Endothelial cell of umbilical vein (primary cell): ENCODE results near the gene IPO4. TPM values are rescaled to one million over a fixed set of nuclear protein-coding genes. Genes with fewer than 3 reads are reported as not detected.

Experiments
- BruUV-seq: library from RNA; stranded (reverse); fragments of 400-500 nt; replicated peaks from 2 replicates; lab custom pipeline; 2021; lab: Mats Ljungman, UMichigan
- CTCF ChIA-PET: fragments of 300-600, 350-600 bp; sonication (Branson Sonifier 250); formaldehyde crosslinking; loops from one replicate; lab custom pipeline; 2021; ENCODE audit warnings: antibody characterized with exemption, inconsistent platforms; lab: Charles Lee
- POLR2A ChIA-PET: fragments of 300-600, 350-600 bp; sonication (Branson Sonifier 250); formaldehyde crosslinking; loops from one replicate; lab custom pipeline; 2021; ENCODE audit warnings: antibody characterized with exemption, inconsistent platforms; lab: Charles Lee
- DNase-seq: peaks from one replicate; pipeline ENCODE4 v3.0.0-alpha.2; 2011; ENCODE audit warnings: low read depth, low spot score
- FAIRE-seq: peaks from 2 replicates; lab custom pipeline; 2011; peaks lifted over from hg19 to GRCh38; lab: Jason Lieb, UNC
- H2AFZ ChIP-seq: 2 replicates; pipeline ENCODE4 v1.6.0; 2012; ENCODE audit warnings: low read depth, low read length, control low read depth, inconsistent platforms
- H3K27ac ChIP-seq: 2 replicates; pipeline ENCODE4 v1.5.1; 2011; ENCODE audit warnings: low read depth, mild to moderate bottlenecking, control low read depth, low read length, moderate library complexity; ENCODE audit not compliant: insufficient read depth
- H3K27me3 ChIP-seq, 2 experiments: 2 replicates each; pipeline versions ENCODE4 v1.6.0 to v1.6.1; 2011; ENCODE audit warnings: low read length in 2 of 2, mixed read lengths in 1 of 2; ENCODE audit not compliant: control insufficient read depth in 2 of 2, insufficient read depth in 2 of 2
- H3K36me3 ChIP-seq, 2 experiments: 2 replicates in 1 of 2; 3 replicates in 1 of 2; pipeline ENCODE4 v1.5.1; 2011; ENCODE audit warnings: low read length in 2 of 2, mild to moderate bottlenecking in 1 of 2, moderate library complexity in 1 of 2; ENCODE audit not compliant: control insufficient read depth in 2 of 2, insufficient read depth in 2 of 2; ENCODE audit errors: extremely low read depth in 1 of 2
- H3K4me1 ChIP-seq: 3 replicates; pipeline ENCODE4 v1.5.1; 2011; ENCODE audit warnings: mild to moderate bottlenecking, low read length; ENCODE audit not compliant: control insufficient read depth, insufficient read depth; ENCODE audit errors: extremely low read depth
- H3K4me2 ChIP-seq: 2 replicates; pipeline ENCODE4 v1.6.1; 2011; ENCODE audit warnings: low read length, control low read depth, mixed read lengths; ENCODE audit not compliant: insufficient read depth
- H3K4me3 ChIP-seq, 3 experiments: fragments of 200-600 bp in 1 of 3; sonication (generic), shearing (Covaris generic) in 1 of 3; replicated peaks in 1 of 3; 2 replicates each; pipeline ENCODE4 v1.5.1; 2011 to 2016; ENCODE audit warnings: control low read depth in 3 of 3, low read length in 3 of 3, mild to moderate bottlenecking in 2 of 3, inconsistent platforms in 1 of 3, low read depth in 1 of 3, moderate library complexity in 1 of 3; ENCODE audit not compliant: insufficient read depth in 1 of 3
- H3K79me2 ChIP-seq: 2 replicates; pipeline ENCODE4 v1.6.0; 2012; ENCODE audit warnings: low read length, inconsistent platforms; ENCODE audit not compliant: control insufficient read depth, insufficient read depth
- H3K9ac ChIP-seq: replicated peaks from 2 replicates; pipeline ENCODE3; 2011; ENCODE audit warnings: low read length, control low read depth; ENCODE audit not compliant: insufficient read depth; ENCODE audit errors: extremely low read depth
- H3K9me1 ChIP-seq: replicated peaks from 3 replicates; pipeline ENCODE4 v1.6.0; 2011; ENCODE audit warnings: mild to moderate bottlenecking, low read length; ENCODE audit not compliant: control insufficient read depth, insufficient read depth; ENCODE audit errors: extremely low read depth
- H3K9me3 ChIP-seq: replicated peaks from 2 replicates; pipeline ENCODE4 v1.5.1; 2012; ENCODE audit warnings: low read length, inconsistent platforms; ENCODE audit not compliant: control insufficient read depth, insufficient read depth
- H4K20me1 ChIP-seq: replicated peaks from 2 replicates; pipeline ENCODE3; 2011; ENCODE audit warnings: mild to moderate bottlenecking, low read length; ENCODE audit not compliant: control insufficient read depth, insufficient read depth; ENCODE audit errors: extremely low read depth
- FOS ChIP-seq: IDR thresholded peaks from 2 replicates; pipeline ENCODE4 v1.6.1; 2011; ENCODE audit warnings: mild to moderate bottlenecking, low read length, moderate library complexity, borderline replicate concordance; ENCODE audit not compliant: insufficient read depth
- GATA2 ChIP-seq: IDR thresholded peaks from 2 replicates; pipeline ENCODE4 v1.7.0; 2011; ENCODE audit warnings: low read depth, mild to moderate bottlenecking, moderate library complexity, mixed read lengths, low read length; ENCODE audit not compliant: insufficient read length, insufficient read depth
- POLR2AphosphoS5 ChIP-seq: IDR thresholded peaks from 2 replicates; pipeline ENCODE4 v1.6.1; 2012; ENCODE audit warnings: low read depth, mild to moderate bottlenecking, control low read depth, low read length, moderate library complexity; ENCODE audit not compliant: insufficient read depth
- dilution Hi-C: fragments of 300-500 bp; cut with MboI; formaldehyde crosslinking; loops from one replicate; pipeline ENCODE4 v1.15.0; 2019; ENCODE audit warnings: low sequenced_read_pairs; ENCODE audit not compliant: extremely low pct_ligation_motif_present
- intact Hi-C: fragments of 100-400 bp; cut with micrococcal nuclease; formaldehyde crosslinking; loops from one replicate; pipeline ENCODE4 v1.10.0; 2022
- microRNA-seq: library from miRNA; unstranded; fragments of <30 nt; microRNA quantifications from one replicate; pipeline ENCODE4 v1.2.0, GENCODE V29; 2021; ENCODE audit warnings: borderline number of aligned reads, borderline replicate concordance
- polyA plus RNA-seq, 4 experiments: library from polyadenylated mRNA; depleted of rRNA in 3 of 4; stranded (reverse) in 3 of 4; unstranded in 1 of 4; fragments of >200 nt; gene quantifications; 2 replicates each; pipeline versions ENCODE4 v1.2.1 to v1.2.3, GENCODE V29; 2011 to 2012; ENCODE audit warnings: missing spikeins in 1 of 4
- small RNA-seq: library from RNA; depleted of rRNA; stranded (forward); fragments of <200 nt; gene quantifications from one replicate; pipeline ENCODE3, GENCODE V24; 2012; ENCODE audit warnings: low replicate concordance, low read depth; ENCODE audit not compliant: insufficient read depth, insufficient read length
- total RNA-seq: library from RNA; stranded (reverse); gene quantifications from 2 replicates; pipeline ENCODE4 v1.2.3, GENCODE V29; 2021
- TF ChIP-seq, protein P1 (sequence below), 2 donors: IDR thresholded peaks; 1 replicate in 1 of 2; 2 replicates in 1 of 2; pipeline ENCODE4 v1.5.1; 2011; ENCODE audit warnings: low read length in 2 of 2, mild to moderate bottlenecking in 2 of 2, moderate library complexity in 2 of 2, control low read depth in 1 of 2, inconsistent platforms in 1 of 2, low read depth in 1 of 2; ENCODE audit not compliant: insufficient read depth in 1 of 2; ENCODE audit errors: extremely low read depth in 1 of 2

IPO4 gene
- total and polyA plus RNA-seq, 2 donors (not counting 3 experiments of a cell fraction or from before 2014, with no cell fraction given): 24.6 to 66.5 TPM

- DNase-seq: no peak
- no TSS peak for BruUV-seq
- intact Hi-C loops (no loop called here), dilution Hi-C loops (no loop called here)
- Histone ChIP-seq H3K79me2 (no peaks in the 10 kb centered on the region), H3K4me3 (no peak within 1 kb of the TSS), H3K27me3 (no peaks in the 10 kb centered on the region), H3K9me1 (no peaks in the 10 kb centered on the region), H4K20me1 (no peaks in the 10 kb centered on the region), H3K9me3 (no peaks in the 10 kb centered on the region), H3K4me1 (peaks cover under 1% of the 10 kb centered on the region), H3K4me2 (no peak within 1 kb of the TSS), H2AFZ (no peak within 1 kb of the TSS), H3K36me3 (no peaks in the 10 kb centered on the region), H3K27ac (no peak within 1 kb of the TSS), H3K9ac (no peak within 1 kb of the TSS)
- CTCF ChIA-PET: no interaction called here
- no peak for FAIRE-seq
- no peak for TF ChIP-seq GATA2
- TF ChIP-seq, protein P1, sequence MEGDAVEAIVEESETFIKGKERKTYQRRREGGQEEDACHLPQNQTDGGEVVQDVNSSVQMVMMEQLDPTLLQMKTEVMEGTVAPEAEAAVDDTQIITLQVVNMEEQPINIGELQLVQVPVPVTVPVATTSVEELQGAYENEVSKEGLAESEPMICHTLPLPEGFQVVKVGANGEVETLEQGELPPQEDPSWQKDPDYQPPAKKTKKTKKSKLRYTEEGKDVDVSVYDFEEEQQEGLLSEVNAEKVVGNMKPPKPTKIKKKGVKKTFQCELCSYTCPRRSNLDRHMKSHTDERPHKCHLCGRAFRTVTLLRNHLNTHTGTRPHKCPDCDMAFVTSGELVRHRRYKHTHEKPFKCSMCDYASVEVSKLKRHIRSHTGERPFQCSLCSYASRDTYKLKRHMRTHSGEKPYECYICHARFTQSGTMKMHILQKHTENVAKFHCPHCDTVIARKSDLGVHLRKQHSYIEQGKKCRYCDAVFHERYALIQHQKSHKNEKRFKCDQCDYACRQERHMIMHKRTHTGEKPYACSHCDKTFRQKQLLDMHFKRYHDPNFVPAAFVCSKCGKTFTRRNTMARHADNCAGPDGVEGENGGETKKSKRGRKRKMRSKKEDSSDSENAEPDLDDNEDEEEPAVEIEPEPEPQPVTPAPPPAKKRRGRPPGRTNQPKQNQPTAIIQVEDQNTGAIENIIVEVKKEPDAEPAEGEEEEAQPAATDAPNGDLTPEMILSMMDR (IDR thresholded peaks at IDR 0.05; ENCODE audit: extremely low read depth in 1 of 2, insufficient read depth in 1 of 2, low read depth in 1 of 2, low read length in 2 of 2): no peak
- TF ChIP-seq POLR2AphosphoS5: no peak
- no peak for TF ChIP-seq FOS
- POLR2A ChIA-PET: interaction anchor here (0.6 to 1.1 kb wide), 2 partner anchors 10 to 15 kb away, joined by 4 to 5 read pairs; no protein-coding TSS in a partner anchor
These were observed 58.3 kb downstream of the IPO4 start, which contains the start of gene FITM1 for GRCh38 chr14:24130380-24130716. TSS of gene FITM1 (plus strand) at chr14:24130659. CDS start at chr14:24131564, 905 bp downstream.

Small RNA genes within 50 kb of the gene (microRNA-seq; reads per million reads assigned to microRNA genes)
- not detected for gene MIR7703

Small RNA genes within 50 kb of the gene (small RNA-seq; reads per million reads assigned to genes)
- not detected for gene AL136295.4
- gene CHMP4A: 0.88 reads per million
- gene IPO4: not detected
- not detected for gene IRF9
- not detected for gene MDP1
- not detected for gene RNA5SP383

Other genes with a start within 250 kb of the IPO4 start
Only the 30 nearest of the 34 such genes appear.
- gene DHRS4L2, start 199.9 kb downstream of the IPO4 start, total RNA-seq: 18.5 and 20.7 TPM in 2 replicates
- 18.2 and 21.9 TPM in 2 replicates for gene DHRS4L2, start 199.9 kb downstream of the IPO4 start, polyA plus RNA-seq
- gene CARMIL3, start 136.8 kb downstream of the IPO4 start, total RNA-seq: not detected in 2 replicates
- gene CARMIL3, start 136.8 kb downstream of the IPO4 start, polyA plus RNA-seq: 0.03 and 0.08 TPM in 2 replicates
- gene CPNE6, start 117.3 kb downstream of the IPO4 start, total RNA-seq: not detected in 2 replicates
- gene CPNE6, start 117.3 kb downstream of the IPO4 start, polyA plus RNA-seq: not detected in 2 replicates
- gene PCK2, start 94.5 kb downstream of the IPO4 start, total RNA-seq: 24.5 and 25.1 TPM in 2 replicates
- gene PCK2, start 94.5 kb downstream of the IPO4 start, polyA plus RNA-seq: 23.5 and 26.4 TPM in 2 replicates
- 32.1 and 38.5 TPM in 2 replicates for gene DCAF11, start 74.0 kb downstream of the IPO4 start, total RNA-seq
- gene DCAF11, start 74.0 kb downstream of the IPO4 start, polyA plus RNA-seq: 33.8 and 37.3 TPM in 2 replicates
- 0.62 and 0.71 TPM in 2 replicates for gene NRL, start 73.9 kb downstream of the IPO4 start, total RNA-seq
- gene NRL, start 73.9 kb downstream of the IPO4 start, polyA plus RNA-seq: 1.1 and 1.9 TPM in 2 replicates
- gene FITM1, start 58.2 kb downstream of the IPO4 start, total RNA-seq: not detected in 2 replicates
- 0.54 and 0.81 TPM in 2 replicates for gene FITM1, start 58.2 kb downstream of the IPO4 start, polyA plus RNA-seq
- gene PSME1, start 52.6 kb downstream of the IPO4 start, total RNA-seq: 120 and 135 TPM in 2 replicates
- gene PSME1, start 52.6 kb downstream of the IPO4 start, polyA plus RNA-seq: 68.1 and 98.1 TPM in 2 replicates
- 19.0 and 21.8 TPM in 2 replicates for gene EMC9, start 47.2 kb downstream of the IPO4 start, total RNA-seq
- 31.8 and 38.0 TPM in 2 replicates for gene EMC9, start 47.2 kb downstream of the IPO4 start, polyA plus RNA-seq
- 107 and 126 TPM in 2 replicates for gene PSME2, start 42.2 kb downstream of the IPO4 start, total RNA-seq
- 66.5 and 69.8 TPM in 2 replicates for gene PSME2, start 42.2 kb downstream of the IPO4 start, polyA plus RNA-seq
- gene RNF31, start 41.3 kb downstream of the IPO4 start, total RNA-seq: 66.5 and 69.7 TPM in 2 replicates
- gene RNF31, start 41.3 kb downstream of the IPO4 start, polyA plus RNA-seq: 32.3 TPM in 2 replicates
- gene IRF9, start 27.6 kb downstream of the IPO4 start, total RNA-seq: 33.2 and 46.1 TPM in 2 replicates
- gene IRF9, start 27.6 kb downstream of the IPO4 start, polyA plus RNA-seq: 44.6 and 55.3 TPM in 2 replicates
- gene REC8, start 16.7 kb downstream of the IPO4 start, total RNA-seq: 29.6 and 33.6 TPM in 2 replicates
- gene REC8, start 16.7 kb downstream of the IPO4 start, polyA plus RNA-seq: 8.7 and 12.5 TPM in 2 replicates
- 58.5 and 60.7 TPM in 2 replicates for gene TM9SF1, start 6.6 kb upstream of the IPO4 start, total RNA-seq
- 64.4 and 71.5 TPM in 2 replicates for gene TM9SF1, start 6.6 kb upstream of the IPO4 start, polyA plus RNA-seq
- gene TSSK4, start 16.9 kb upstream of the IPO4 start, total RNA-seq: 0.42 and 0.74 TPM in 2 replicates
- gene TSSK4, start 16.9 kb upstream of the IPO4 start, polyA plus RNA-seq: 0.10 TPM in 1 of 2 replicates, not detected in the other
- 39.7 and 40.9 TPM in 2 replicates for gene CHMP4A, start 24.7 kb upstream of the IPO4 start, total RNA-seq
- 32.6 and 46.4 TPM in 2 replicates for gene CHMP4A, start 24.7 kb upstream of the IPO4 start, polyA plus RNA-seq
- gene MDP1, start 27.2 kb upstream of the IPO4 start, total RNA-seq: 8.1 and 9.9 TPM in 2 replicates
- gene MDP1, start 27.2 kb upstream of the IPO4 start, polyA plus RNA-seq: 21.4 and 22.7 TPM in 2 replicates
- gene NEDD8, start 43.6 kb upstream of the IPO4 start, total RNA-seq: 243 and 261 TPM in 2 replicates
- 316 and 329 TPM in 2 replicates for gene NEDD8, start 43.6 kb upstream of the IPO4 start, polyA plus RNA-seq
- gene GMPR2, start 44.1 kb upstream of the IPO4 start, total RNA-seq: 58.1 and 62.4 TPM in 2 replicates
- 50.0 and 61.8 TPM in 2 replicates for gene GMPR2, start 44.1 kb upstream of the IPO4 start, polyA plus RNA-seq
- 53.7 and 58.5 TPM in 2 replicates for gene TINF2, start 53.8 kb upstream of the IPO4 start, total RNA-seq
- 34.4 and 44.2 TPM in 2 replicates for gene TINF2, start 53.8 kb upstream of the IPO4 start, polyA plus RNA-seq
- gene TGM1, start 74.4 kb upstream of the IPO4 start, total RNA-seq: 3.4 and 3.9 TPM in 2 replicates
- gene TGM1, start 74.4 kb upstream of the IPO4 start, polyA plus RNA-seq: 1.0 and 2.1 TPM in 2 replicates
- gene RABGGTA, start 82.8 kb upstream of the IPO4 start, total RNA-seq: 29.3 and 29.5 TPM in 2 replicates
- 80.1 and 102 TPM in 2 replicates for gene RABGGTA, start 82.8 kb upstream of the IPO4 start, polyA plus RNA-seq
- gene DHRS1, start 111.0 kb upstream of the IPO4 start, total RNA-seq: 18.0 and 20.0 TPM in 2 replicates
- gene DHRS1, start 111.0 kb upstream of the IPO4 start, polyA plus RNA-seq: 69.5 and 70.2 TPM in 2 replicates
- 30.9 and 31.0 TPM in 2 replicates for gene NOP9, start 111.0 kb upstream of the IPO4 start, total RNA-seq
- gene NOP9, start 111.0 kb upstream of the IPO4 start, polyA plus RNA-seq: 16.2 and 16.3 TPM in 2 replicates
- gene CIDEB, start 119.2 kb upstream of the IPO4 start, total RNA-seq: 4.6 and 5.2 TPM in 2 replicates
- gene CIDEB, start 119.2 kb upstream of the IPO4 start, polyA plus RNA-seq: 7.2 and 14.9 TPM in 2 replicates
- gene LTB4R2, start 121.3 kb upstream of the IPO4 start, total RNA-seq: 9.1 and 13.1 TPM in 2 replicates
- gene LTB4R2, start 121.3 kb upstream of the IPO4 start, polyA plus RNA-seq: 5.5 and 7.6 TPM in 2 replicates
- gene LTB4R, start 122.7 kb upstream of the IPO4 start, total RNA-seq: 6.2 and 10.5 TPM in 2 replicates
- 9.1 and 11.7 TPM in 2 replicates for gene LTB4R, start 122.7 kb upstream of the IPO4 start, polyA plus RNA-seq
- gene ADCY4, start 146.3 kb upstream of the IPO4 start, total RNA-seq: 84.0 and 87.0 TPM in 2 replicates
- gene ADCY4, start 146.3 kb upstream of the IPO4 start, polyA plus RNA-seq: 81.6 and 101 TPM in 2 replicates
- 5.1 and 9.0 TPM in 2 replicates for gene RIPK3, start 151.2 kb upstream of the IPO4 start, total RNA-seq
- 2.4 and 3.1 TPM in 2 replicates for gene RIPK3, start 151.2 kb upstream of the IPO4 start, polyA plus RNA-seq
- 88.1 and 88.5 TPM in 2 replicates for gene NFATC4, start 179.4 kb upstream of the IPO4 start, total RNA-seq
- gene NFATC4, start 179.4 kb upstream of the IPO4 start, polyA plus RNA-seq: 79.5 and 94.8 TPM in 2 replicates